Measurements from ENCODE around the gene PSMB10. TPM values are rescaled to one million over a fixed set of nuclear protein-coding genes. Genes with fewer than 3 reads are reported as not detected.
A peak's percentile ranks its signal among the peaks of the same experiment; 100 is the strongest.

The PSMB10 gene
- total and polyA plus RNA-seq, 2 donors (not counting 3 experiments of a cell fraction or from before 2014, with no cell fraction given): 40.8 to 54.7 TPM

DNA sequence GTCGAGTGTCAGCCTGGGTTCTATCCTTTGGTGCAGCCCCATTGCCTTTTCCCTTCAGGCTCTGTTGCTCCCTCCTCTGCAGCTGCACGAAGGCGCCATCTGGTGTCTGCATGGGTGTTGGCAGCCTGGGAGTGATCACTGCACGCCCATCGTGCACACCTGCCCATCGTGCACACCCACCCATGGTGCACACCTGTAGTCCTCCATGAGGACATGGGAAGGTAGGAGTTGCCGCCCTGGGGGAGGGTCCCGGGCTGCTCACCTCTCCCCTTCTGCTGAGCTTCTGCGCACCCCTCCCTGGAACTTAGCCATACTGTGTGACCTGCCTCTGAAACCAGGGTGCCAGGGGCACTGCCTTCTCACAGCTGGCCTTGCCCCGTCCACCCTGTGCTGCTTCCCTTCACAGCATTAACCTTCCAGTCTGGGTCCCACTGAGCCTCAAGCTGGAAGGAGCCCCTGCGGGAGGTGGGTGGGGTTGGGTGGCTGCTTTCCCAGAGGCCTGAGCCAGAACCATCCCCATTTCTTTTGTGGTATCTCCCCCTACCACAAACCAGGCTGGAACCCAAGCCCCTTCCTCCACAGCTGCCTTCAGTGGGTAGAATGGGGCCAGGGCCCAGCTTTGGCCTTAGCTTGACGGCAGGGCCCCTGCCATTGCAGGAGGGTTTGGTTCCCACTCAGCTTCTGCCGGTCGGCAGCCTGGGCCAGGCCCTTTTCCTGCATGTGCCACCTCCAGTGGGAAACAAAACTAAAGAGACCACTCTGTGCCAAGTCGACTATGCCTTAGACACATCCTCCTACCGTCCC, 7.9 kb downstream of the PSMB10 start:
- H3K9me1 ChIP-seq (replicated peaks; ENCODE audit: control insufficient read depth, extremely low read depth, insufficient read depth, low read length): no peaks in the 10 kb centered on the region
- DNase-seq (ENCODE audit: low read depth, low spot score): peak; percentile 50
- no peaks in the 10 kb centered on the region for H3K79me2 ChIP-seq (ENCODE audit: control insufficient read depth, insufficient read depth, low read length)
- BruUV-seq (replicated peaks): no TSS peak
- no peak overlapping the region for H3K4me2 ChIP-seq (ENCODE audit: insufficient read depth, low read length)
- no peaks in the 10 kb centered on the region for H3K27me3 ChIP-seq (ENCODE audit: control insufficient read depth in 2 of 2, insufficient read depth in 2 of 2, low read length in 2 of 2)
- H3K36me3 ChIP-seq (ENCODE audit: control insufficient read depth in 2 of 2, extremely low read depth in 1 of 2, insufficient read depth in 2 of 2, low read length in 2 of 2): peaks cover 0 to 12% of the 10 kb centered on the region in 2 experiments
- peaks cover 10% of the 10 kb centered on the region for H3K4me1 ChIP-seq (ENCODE audit: control insufficient read depth, extremely low read depth, insufficient read depth, low read length)
- H3K9ac ChIP-seq (replicated peaks; ENCODE audit: extremely low read depth, insufficient read depth, low read length): no peak overlapping the region
- no peak overlapping the region for H3K27ac ChIP-seq (ENCODE audit: insufficient read depth, low read depth, low read length)
- H3K4me3 ChIP-seq (replicated peaks in 1 of 3; ENCODE audit: insufficient read depth in 1 of 3, low read depth in 1 of 3, low read length in 3 of 3): no peak overlapping the region
- no peak for TF ChIP-seq JUN (IDR thresholded peaks at IDR 0.05; ENCODE audit: borderline replicate concordance, insufficient read depth, insufficient read length, low read depth)
- TF ChIP-seq, protein P1, sequence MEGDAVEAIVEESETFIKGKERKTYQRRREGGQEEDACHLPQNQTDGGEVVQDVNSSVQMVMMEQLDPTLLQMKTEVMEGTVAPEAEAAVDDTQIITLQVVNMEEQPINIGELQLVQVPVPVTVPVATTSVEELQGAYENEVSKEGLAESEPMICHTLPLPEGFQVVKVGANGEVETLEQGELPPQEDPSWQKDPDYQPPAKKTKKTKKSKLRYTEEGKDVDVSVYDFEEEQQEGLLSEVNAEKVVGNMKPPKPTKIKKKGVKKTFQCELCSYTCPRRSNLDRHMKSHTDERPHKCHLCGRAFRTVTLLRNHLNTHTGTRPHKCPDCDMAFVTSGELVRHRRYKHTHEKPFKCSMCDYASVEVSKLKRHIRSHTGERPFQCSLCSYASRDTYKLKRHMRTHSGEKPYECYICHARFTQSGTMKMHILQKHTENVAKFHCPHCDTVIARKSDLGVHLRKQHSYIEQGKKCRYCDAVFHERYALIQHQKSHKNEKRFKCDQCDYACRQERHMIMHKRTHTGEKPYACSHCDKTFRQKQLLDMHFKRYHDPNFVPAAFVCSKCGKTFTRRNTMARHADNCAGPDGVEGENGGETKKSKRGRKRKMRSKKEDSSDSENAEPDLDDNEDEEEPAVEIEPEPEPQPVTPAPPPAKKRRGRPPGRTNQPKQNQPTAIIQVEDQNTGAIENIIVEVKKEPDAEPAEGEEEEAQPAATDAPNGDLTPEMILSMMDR (IDR thresholded peaks at IDR 0.05; ENCODE audit: extremely low read depth in 1 of 2, insufficient read depth in 1 of 2, low read depth in 1 of 2, low read length in 2 of 2): peak; percentile 87 to 93
- H4K20me1 ChIP-seq (replicated peaks; ENCODE audit: control insufficient read depth, extremely low read depth, insufficient read depth, low read length): no peaks in the 10 kb centered on the region
- peak; percentile 92 for FAIRE-seq
- H3K9me3 ChIP-seq (replicated peaks; ENCODE audit: control insufficient read depth, insufficient read depth, low read length): no peaks in the 10 kb centered on the region
- dilution Hi-C loops (cut with MboI; ENCODE audit: extremely low pct_ligation_motif_present, low sequenced_read_pairs): no loop called here
- ChIA-PET POLR2A (no interaction called here), CTCF (interaction anchor here (0.8 to 6.1 kb wide), 10 partner anchors 14 to 408 kb away, joined by 3 to 106 read pairs (median 5); partner anchors contain the start of genes EDC4 and NRN1L)
- intact Hi-C loops (cut with micrococcal nuclease): loop anchor here (1.0 to 10.0 kb wide), 6 partner anchors 45 to 404 kb away; partner anchors contain the start of gene RIPOR1
- H2AFZ ChIP-seq (ENCODE audit: low read depth, low read length): no peak overlapping the region

DNA sequence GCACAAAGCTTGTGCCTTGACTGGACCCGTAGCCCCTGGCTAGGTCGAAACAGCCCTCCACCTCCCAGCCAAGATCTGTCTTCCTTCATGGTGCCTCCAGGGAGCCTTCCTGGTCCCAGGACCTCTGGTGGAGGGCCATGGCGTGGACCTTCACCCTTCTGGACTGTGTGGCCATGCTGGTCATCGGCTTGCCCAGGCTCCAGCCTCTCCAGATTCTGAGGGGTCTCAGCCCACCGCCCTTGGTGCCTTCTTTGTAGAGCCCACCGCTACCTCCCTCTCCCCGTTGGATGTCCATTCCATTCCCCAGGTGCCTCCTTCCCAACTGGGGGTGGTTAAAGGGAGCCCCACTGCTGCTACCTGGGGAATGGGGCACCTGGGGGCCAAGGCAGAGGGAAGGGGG, 8.5 kb downstream of the PSMB10 start:
- H3K36me3 ChIP-seq (ENCODE audit: control insufficient read depth in 2 of 2, extremely low read depth in 1 of 2, insufficient read depth in 2 of 2, low read length in 2 of 2): peaks cover 0 to 16% of the 10 kb centered on the region in 2 experiments
- H3K27me3 ChIP-seq (ENCODE audit: control insufficient read depth in 2 of 2, insufficient read depth in 2 of 2, low read length in 2 of 2): no peaks in the 10 kb centered on the region
- no peak overlapping the region for H3K9ac ChIP-seq (replicated peaks; ENCODE audit: extremely low read depth, insufficient read depth, low read length)
- H2AFZ ChIP-seq (ENCODE audit: low read depth, low read length): no peak overlapping the region
- no peaks in the 10 kb centered on the region for H4K20me1 ChIP-seq (replicated peaks; ENCODE audit: control insufficient read depth, extremely low read depth, insufficient read depth, low read length)
- no peak overlapping the region for H3K4me2 ChIP-seq (ENCODE audit: insufficient read depth, low read length)
- intact Hi-C loops (cut with micrococcal nuclease) (loop anchor here (1.0 to 10.0 kb wide), 6 partner anchors 45 to 403 kb away; partner anchors contain the start of gene RIPOR1), dilution Hi-C loops (cut with MboI; ENCODE audit: extremely low pct_ligation_motif_present, low sequenced_read_pairs) (no loop called here)
- TF ChIP-seq POLR2A (IDR thresholded peaks at IDR 0.05; ENCODE audit: low read depth, low read length): no peak
- no peak for TF ChIP-seq POLR2AphosphoS5 (IDR thresholded peaks at IDR 0.05; ENCODE audit: insufficient read depth, low read depth, low read length)
- TF ChIP-seq GATA2 (IDR thresholded peaks at IDR 0.05; ENCODE audit: insufficient read depth, insufficient read length, low read depth, low read length): no peak
- TF ChIP-seq FOS (IDR thresholded peaks at IDR 0.05; ENCODE audit: borderline replicate concordance, insufficient read depth, low read length): no peak
- TF ChIP-seq, protein P2, sequence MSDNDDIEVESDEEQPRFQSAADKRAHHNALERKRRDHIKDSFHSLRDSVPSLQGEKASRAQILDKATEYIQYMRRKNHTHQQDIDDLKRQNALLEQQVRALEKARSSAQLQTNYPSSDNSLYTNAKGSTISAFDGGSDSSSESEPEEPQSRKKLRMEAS (IDR thresholded peaks at IDR 0.05; ENCODE audit: insufficient read depth, insufficient read length): no peak
- TF ChIP-seq EZH2 (IDR thresholded peaks at IDR 0.05; ENCODE audit: borderline replicate concordance, low read depth, low read length, severe bottlenecking): no peak
- TF ChIP-seq, protein P1 (IDR thresholded peaks at IDR 0.05; ENCODE audit: extremely low read depth in 1 of 2, insufficient read depth in 1 of 2, low read depth in 1 of 2, low read length in 2 of 2): no peak
- no peak for TF ChIP-seq JUN (IDR thresholded peaks at IDR 0.05; ENCODE audit: borderline replicate concordance, insufficient read depth, insufficient read length, low read depth)
- TF ChIP-seq MYC (IDR thresholded peaks at IDR 0.05; ENCODE audit: low read depth, low read length): no peak
- DNase-seq (ENCODE audit: low read depth, low spot score) (no peak), FAIRE-seq (no peak)
- no peak overlapping the region for H3K4me3 ChIP-seq (replicated peaks in 1 of 3; ENCODE audit: insufficient read depth in 1 of 3, low read depth in 1 of 3, low read length in 3 of 3)
- no peaks in the 10 kb centered on the region for H3K79me2 ChIP-seq (ENCODE audit: control insufficient read depth, insufficient read depth, low read length)
- BruUV-seq (replicated peaks): no TSS peak
- H3K9me3 ChIP-seq (replicated peaks; ENCODE audit: control insufficient read depth, insufficient read depth, low read length): no peaks in the 10 kb centered on the region
- H3K9me1 ChIP-seq (replicated peaks; ENCODE audit: control insufficient read depth, extremely low read depth, insufficient read depth, low read length): no peaks in the 10 kb centered on the region
- ChIA-PET CTCF (interaction anchor here (0.8 to 6.1 kb wide), 10 partner anchors 14 to 407 kb away, joined by 3 to 106 read pairs (median 5); partner anchors contain the start of genes EDC4 and NRN1L), POLR2A (no interaction called here)
- no peak overlapping the region for H3K27ac ChIP-seq (ENCODE audit: insufficient read depth, low read depth, low read length)
- H3K4me1 ChIP-seq (ENCODE audit: control insufficient read depth, extremely low read depth, insufficient read depth, low read length): peaks cover 10% of the 10 kb centered on the region

Measured in endothelial cell of umbilical vein (primary cell).